BE2C (cell line): ENCODE results near the gene RNF144B.
"Not testable (repeated sequence)": the region's sequence is repeated elsewhere in the genome, so short reads cannot be mapped to it uniquely, and the experiment has no call there.

ENCODE experiments used
- DNase-seq: peaks from one replicate; pipeline ENCODE4 v3.0.0-alpha.2; 2020
- H3K27me3 ChIP-seq: fragments of 250-450 bp; sonication (Bioruptor Pico); 2 replicates; pipeline ENCODE4 v1.5.1; 2020; ENCODE audit warnings: mild to moderate bottlenecking
- H3K36me3 ChIP-seq: fragments of 250-450 bp; sonication (Bioruptor Pico); 2 replicates; pipeline ENCODE4 v1.5.1; 2020; ENCODE audit warnings: mild to moderate bottlenecking
- H3K4me1 ChIP-seq: fragments of 250-450 bp; sonication (Bioruptor Pico); 2 replicates; pipeline ENCODE4 v1.5.1; 2020
- H3K4me3 ChIP-seq: 2 replicates; pipeline ENCODE4 v1.5.1; 2011; ENCODE audit warnings: low read depth, low read length
- H3K9me3 ChIP-seq: fragments of 250-450 bp; sonication (Bioruptor Pico); 2 replicates; pipeline ENCODE4 v1.5.1; 2020
- TF ChIP-seq, protein P1 (sequence below): IDR thresholded peaks from 2 replicates; pipeline ENCODE4 v1.5.1; 2012; ENCODE audit warnings: mild to moderate bottlenecking, low read depth, low read length

The RNF144B gene

GRCh38 chr6:18406955-18407749, 20.0 kb downstream of the RNF144B start:
- TF ChIP-seq, protein P1, sequence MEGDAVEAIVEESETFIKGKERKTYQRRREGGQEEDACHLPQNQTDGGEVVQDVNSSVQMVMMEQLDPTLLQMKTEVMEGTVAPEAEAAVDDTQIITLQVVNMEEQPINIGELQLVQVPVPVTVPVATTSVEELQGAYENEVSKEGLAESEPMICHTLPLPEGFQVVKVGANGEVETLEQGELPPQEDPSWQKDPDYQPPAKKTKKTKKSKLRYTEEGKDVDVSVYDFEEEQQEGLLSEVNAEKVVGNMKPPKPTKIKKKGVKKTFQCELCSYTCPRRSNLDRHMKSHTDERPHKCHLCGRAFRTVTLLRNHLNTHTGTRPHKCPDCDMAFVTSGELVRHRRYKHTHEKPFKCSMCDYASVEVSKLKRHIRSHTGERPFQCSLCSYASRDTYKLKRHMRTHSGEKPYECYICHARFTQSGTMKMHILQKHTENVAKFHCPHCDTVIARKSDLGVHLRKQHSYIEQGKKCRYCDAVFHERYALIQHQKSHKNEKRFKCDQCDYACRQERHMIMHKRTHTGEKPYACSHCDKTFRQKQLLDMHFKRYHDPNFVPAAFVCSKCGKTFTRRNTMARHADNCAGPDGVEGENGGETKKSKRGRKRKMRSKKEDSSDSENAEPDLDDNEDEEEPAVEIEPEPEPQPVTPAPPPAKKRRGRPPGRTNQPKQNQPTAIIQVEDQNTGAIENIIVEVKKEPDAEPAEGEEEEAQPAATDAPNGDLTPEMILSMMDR, result no peak
- Histone ChIP-seq H3K27me3 (no peaks in the 10 kb centered on the region), H3K4me1 (no peaks in the 10 kb centered on the region), H3K4me3 (no peak overlapping the region), H3K9me3 (no peaks in the 10 kb centered on the region), H3K36me3 (no peaks in the 10 kb centered on the region)
- no peak for DNase-seq

GRCh38 chr6:18409602-18410001, 22.5 kb downstream of the RNF144B start:
- not testable (repeated sequence) for H3K36me3 ChIP-seq, H3K9me3 ChIP-seq, H3K4me1 ChIP-seq

GRCh38 chr6:18410412-18410811, 23.3 kb downstream of the RNF144B start:
- Histone ChIP-seq H3K4me3 (no peak overlapping the region), H3K36me3 (no peaks in the 10 kb centered on the region), H3K27me3 (no peaks in the 10 kb centered on the region), H3K4me1 (no peaks in the 10 kb centered on the region), H3K9me3 (no peaks in the 10 kb centered on the region)
- DNase-seq, result no peak
- TF ChIP-seq, protein P1, result no peak

More at GRCh38 chr6:18409602-18410001, 22.5 kb downstream of the RNF144B start:
- DNase-seq, H3K4me3 ChIP-seq, H3K27me3 ChIP-seq: not testable (repeated sequence)

DNA sequence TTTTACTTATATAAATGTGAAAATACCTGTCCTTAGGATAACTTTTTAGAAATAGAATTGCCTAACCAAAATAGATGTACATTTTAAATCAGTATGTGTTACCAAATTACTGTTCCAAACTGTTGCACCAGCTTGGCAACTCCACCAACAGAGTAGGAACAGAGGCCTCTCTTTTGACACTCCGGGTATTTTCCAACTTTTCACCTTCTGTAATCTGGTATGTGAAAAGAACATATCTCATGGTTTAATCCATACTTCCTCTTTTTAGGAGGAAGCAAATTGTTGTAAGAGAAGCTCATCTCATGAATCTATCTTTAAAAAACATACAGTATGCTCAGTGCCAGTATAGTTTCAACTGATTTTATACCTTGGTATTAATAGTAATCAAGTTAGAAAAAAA, 24.9 kb downstream of the RNF144B start:
- Histone ChIP-seq H3K36me3 (no peaks in the 10 kb centered on the region), H3K27me3 (no peaks in the 10 kb centered on the region), H3K4me1 (no peaks in the 10 kb centered on the region), H3K4me3 (no peak overlapping the region), H3K9me3 (no peaks in the 10 kb centered on the region)
- TF ChIP-seq, protein P1, result no peak
- DNase-seq, result no peak

- no peaks in the 10 kb centered on the region for H3K9me3 ChIP-seq
- DNase-seq, result no peak
- H3K4me3 ChIP-seq, result no peak overlapping the region
- no peaks in the 10 kb centered on the region for H3K27me3 ChIP-seq
- TF ChIP-seq, protein P1, result no peak
- H3K36me3 ChIP-seq, result no peaks in the 10 kb centered on the region
- H3K4me1 ChIP-seq, result no peaks in the 10 kb centered on the region
These were observed 25.5 kb downstream of the RNF144B start for GRCh38 chr6:18412644-18413043.

GRCh38 chr6:18413381-18413780, 26.2 kb downstream of the RNF144B start:
- H3K4me1 ChIP-seq, result no peaks in the 10 kb centered on the region
- no peak overlapping the region for H3K4me3 ChIP-seq
- H3K36me3 ChIP-seq, result no peaks in the 10 kb centered on the region
- no peak for DNase-seq
- H3K9me3 ChIP-seq, result no peaks in the 10 kb centered on the region
- no peaks in the 10 kb centered on the region for H3K27me3 ChIP-seq
- TF ChIP-seq, protein P1, result no peak

DNA sequence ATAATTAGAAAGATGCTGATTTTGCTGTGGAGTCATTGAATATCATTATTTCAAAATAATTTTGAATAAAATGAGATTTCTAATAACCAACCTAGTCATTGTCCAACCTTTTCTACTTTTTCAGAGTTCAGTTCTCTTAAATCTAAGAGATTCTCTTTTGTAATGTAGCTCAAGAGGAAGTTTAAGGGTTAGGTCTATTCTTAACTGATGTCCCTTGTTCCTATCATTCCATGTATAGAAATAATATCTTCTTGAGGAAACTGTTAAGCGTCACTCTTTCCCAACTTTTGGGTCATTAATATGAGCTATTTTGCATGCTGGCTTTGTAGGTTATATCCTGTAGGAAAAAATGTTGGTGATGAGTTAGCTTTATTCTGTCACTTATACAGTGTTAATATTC, 27.0 kb downstream of the RNF144B start:
- Histone ChIP-seq H3K4me1 (no peaks in the 10 kb centered on the region), H3K27me3 (no peaks in the 10 kb centered on the region), H3K4me3 (no peak overlapping the region), H3K9me3 (no peaks in the 10 kb centered on the region), H3K36me3 (no peaks in the 10 kb centered on the region)
- no peak for DNase-seq
- TF ChIP-seq, protein P1, result no peak
